AG09319 (cell line): Measurements from ENCODE around the gene HOMEZ.
"Not testable (repeated sequence)": the region's sequence is repeated elsewhere in the genome, so short reads cannot be mapped to it uniquely, and the experiment has no call there.

ENCODE experiments used
- DNase-seq: peaks from one replicate; pipeline ENCODE4 v3.0.0-alpha.2; 2010; ENCODE audit warnings: low read depth; ENCODE audit errors: extremely low read depth
- TF ChIP-seq, protein P1 (sequence below): IDR thresholded peaks from 2 replicates; pipeline ENCODE4 v1.5.1; 2011; ENCODE audit warnings: low read depth, mild to moderate bottlenecking, inconsistent platforms, low read length, moderate library complexity

HOMEZ gene, protein sequence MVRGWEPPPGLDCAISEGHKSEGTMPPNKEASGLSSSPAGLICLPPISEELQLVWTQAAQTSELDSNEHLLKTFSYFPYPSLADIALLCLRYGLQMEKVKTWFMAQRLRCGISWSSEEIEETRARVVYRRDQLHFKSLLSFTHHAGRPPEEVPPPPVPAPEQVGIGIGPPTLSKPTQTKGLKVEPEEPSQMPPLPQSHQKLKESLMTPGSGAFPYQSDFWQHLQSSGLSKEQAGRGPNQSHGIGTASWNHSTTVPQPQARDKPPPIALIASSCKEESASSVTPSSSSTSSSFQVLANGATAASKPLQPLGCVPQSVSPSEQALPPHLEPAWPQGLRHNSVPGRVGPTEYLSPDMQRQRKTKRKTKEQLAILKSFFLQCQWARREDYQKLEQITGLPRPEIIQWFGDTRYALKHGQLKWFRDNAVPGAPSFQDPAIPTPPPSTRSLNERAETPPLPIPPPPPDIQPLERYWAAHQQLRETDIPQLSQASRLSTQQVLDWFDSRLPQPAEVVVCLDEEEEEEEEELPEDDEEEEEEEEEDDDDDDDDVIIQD

DNA sequence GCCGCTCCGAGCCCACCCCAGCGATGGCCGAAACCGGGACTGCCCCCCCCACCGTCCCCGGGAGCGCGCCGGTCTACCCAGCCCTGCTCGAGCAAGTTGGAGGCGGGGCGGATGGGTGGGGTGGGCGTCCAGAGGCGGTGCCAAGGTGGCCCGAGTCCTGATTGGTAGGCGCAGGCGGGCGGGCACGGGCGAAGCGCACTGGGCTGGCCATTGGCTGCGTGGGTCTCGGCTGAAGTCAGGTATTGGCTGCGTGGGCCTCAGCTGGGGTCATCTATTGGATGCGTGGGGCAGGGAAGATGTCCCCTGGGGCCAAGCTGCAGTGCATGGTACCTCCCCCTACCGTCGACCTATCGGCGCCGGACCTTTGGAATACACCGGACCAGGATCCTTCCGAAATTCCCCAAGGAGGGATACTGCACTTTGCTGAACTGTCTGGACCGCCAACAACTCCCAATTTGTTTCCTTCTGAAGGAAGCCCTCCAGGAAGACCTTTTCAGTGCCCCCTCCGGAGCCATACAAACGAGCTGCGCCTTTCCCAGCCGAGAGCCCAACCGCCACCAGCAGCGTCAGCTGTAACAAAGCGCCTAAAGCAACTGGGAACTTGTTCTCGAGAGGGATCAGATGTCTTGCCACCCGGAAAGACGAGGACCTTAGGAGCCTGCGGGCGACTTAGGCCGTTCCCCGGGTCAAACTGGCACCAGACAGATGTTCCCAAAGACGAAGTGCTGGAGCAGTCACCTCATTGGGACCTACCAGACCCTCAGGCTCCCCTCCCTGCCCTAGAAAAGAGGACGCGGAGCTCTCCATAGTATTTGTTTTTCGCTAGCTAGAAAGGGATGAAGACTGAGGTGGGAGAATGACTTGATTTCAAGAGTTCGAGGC is at the start of gene HOMEZ:
Gene HOMEZ, minus strand, starts transcription at position 113 of the 882 bp plus-strand sequence. CDS start 180 bp downstream, outside the sequence.
- DNase-seq = peak; percentile 97
- TF ChIP-seq, protein P1, sequence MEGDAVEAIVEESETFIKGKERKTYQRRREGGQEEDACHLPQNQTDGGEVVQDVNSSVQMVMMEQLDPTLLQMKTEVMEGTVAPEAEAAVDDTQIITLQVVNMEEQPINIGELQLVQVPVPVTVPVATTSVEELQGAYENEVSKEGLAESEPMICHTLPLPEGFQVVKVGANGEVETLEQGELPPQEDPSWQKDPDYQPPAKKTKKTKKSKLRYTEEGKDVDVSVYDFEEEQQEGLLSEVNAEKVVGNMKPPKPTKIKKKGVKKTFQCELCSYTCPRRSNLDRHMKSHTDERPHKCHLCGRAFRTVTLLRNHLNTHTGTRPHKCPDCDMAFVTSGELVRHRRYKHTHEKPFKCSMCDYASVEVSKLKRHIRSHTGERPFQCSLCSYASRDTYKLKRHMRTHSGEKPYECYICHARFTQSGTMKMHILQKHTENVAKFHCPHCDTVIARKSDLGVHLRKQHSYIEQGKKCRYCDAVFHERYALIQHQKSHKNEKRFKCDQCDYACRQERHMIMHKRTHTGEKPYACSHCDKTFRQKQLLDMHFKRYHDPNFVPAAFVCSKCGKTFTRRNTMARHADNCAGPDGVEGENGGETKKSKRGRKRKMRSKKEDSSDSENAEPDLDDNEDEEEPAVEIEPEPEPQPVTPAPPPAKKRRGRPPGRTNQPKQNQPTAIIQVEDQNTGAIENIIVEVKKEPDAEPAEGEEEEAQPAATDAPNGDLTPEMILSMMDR = peak; percentile 6

DNA sequence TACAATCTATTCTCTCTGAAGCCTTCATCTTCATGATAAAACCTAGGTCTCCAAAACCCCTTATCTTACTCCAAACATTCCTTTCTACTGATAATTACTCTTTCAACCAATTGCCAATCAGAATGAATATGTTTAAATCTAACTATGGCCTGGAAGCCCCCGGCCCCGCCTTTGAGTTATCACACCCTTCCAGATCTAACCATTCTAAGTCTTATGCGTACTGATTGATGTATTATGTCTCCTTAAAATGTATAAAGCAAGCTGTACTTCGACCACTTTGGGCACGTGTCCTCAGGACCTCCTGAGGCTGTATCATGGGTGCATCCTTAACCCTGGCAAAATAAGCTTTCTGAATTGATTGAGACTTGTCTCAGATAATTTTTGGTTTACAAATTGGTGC is 49.7 kb upstream of the HOMEZ start:
- TF ChIP-seq, protein P1 = no peak
- DNase-seq = no peak

DNA sequence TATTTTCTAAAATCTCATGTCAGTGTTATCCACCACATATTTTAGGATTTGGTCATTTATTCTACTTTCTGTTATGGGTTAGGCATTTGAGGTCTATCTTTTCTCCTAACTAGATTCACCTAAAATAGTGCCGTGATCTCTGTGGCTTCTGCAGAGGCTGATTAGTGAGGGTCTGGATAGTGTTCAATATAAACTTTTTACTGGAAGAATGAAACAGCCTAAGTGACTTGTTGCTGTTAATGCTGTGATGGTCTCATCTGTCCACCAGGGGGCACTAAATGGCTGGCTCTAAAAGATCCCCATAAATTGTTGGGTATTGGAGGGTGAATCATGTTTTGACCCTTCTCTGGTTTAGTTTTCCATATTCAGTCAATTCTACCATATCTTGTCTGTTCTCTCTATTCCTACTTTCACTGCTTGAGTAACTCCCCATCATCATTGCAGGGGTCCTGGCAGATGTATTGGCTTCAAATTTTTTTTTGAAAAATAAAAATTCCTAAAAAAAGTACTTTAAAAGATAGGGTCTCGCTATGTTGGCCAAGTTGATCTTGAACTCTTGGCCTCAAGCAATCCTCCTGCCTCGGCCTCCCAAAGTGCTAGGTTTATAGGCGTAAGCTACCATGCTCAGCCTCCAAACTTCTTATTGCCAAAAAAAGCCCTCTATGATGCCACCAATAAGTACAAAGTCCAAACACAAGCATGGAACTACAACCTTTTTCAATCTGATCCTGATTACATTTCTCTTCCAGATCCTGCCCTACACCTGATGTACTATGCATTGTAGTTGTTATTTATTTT is 42.2 kb upstream of the HOMEZ start:
- DNase-seq = peak; percentile 49
- TF ChIP-seq, protein P1 = peak; percentile 86

DNA sequence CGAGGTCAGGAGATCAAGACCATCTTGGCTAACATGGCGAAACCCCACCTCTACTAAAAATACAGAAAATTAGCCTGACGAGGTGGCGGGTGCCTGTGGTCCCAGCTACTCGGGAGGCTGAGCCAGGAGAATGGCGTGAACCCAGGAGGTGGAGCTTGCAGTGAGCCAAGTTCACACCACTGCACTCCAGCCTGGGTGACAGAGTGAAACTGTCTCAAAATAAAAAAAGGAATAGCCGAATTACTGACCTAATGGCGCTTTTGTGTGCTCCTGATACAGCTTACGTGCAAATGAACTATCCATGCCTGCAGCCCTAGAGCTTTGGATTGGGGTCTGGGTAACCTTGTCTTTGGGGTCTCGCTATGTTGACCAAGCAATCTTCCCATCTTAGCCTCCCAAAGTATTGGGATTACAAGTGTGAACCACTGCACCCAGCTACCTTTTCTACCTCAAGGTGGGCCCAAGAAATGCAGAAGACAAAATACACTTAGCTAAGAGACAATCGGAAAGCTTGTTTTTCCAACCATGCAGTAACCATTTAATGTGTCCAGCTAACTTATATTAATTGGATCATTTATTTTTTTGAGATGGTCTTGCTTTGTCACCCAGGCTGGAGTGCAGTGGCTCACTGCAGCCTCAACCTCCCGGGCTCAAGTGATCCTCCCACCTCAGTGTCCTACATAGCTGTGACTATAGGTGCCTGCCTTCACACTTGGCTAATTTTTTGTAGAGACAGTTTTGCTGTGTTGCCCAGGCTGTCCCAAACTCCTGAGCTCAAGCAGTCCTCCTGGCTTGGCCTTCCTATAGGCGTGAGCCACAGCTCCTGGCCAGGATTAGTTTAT is 40.8 kb upstream of the HOMEZ start:
- DNase-seq = no peak
- TF ChIP-seq, protein P1 = no peak

DNA sequence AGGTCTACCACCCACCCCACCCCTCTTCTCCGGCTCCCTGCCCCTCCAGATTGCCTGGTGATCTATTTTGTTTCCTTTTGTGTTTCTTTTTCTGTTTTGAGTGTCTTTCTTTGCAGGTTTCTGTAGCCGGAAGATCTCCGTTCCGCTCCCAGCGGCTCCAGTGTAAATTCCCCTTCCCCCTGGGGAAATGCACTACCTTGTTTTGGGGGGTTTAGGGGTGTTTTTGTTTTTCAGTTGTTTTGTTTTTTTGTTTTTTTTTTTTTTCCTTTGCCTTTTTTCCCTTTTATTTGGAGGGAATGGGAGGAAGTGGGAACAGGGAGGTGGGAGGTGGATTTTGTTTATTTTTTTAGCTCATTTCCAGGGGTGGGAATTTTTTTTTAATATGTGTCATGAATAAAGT is 39.8 kb upstream of the HOMEZ start:
- DNase-seq = not testable (repeated sequence)

DNA sequence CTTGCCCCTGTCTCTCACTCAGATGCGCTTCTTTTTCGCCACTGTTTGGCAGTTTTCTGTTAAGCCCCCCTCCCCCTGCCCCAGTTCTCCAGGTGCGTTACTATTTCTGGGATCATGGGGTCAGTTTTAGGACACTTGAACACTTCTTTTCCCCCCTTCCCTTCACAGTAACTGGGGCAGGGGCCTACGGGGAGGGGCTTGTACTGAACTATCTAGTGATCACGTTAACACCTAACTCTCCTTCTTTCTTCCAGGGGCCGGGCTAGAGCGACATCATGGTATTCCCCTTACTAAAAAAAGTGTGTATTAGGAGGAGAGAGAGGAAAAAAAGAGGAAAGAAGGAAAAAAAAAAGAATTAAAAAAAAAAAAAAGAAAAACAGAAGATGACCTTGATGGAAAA is 39.1 kb upstream of the HOMEZ start:
- no peak for DNase-seq
- TF ChIP-seq, protein P1 = no peak
